DND-41 (cell line): ENCODE results near the gene UPF3B.

ENCODE experiments used
- ATAC-seq: fragments of 200-7000 bp; cut with Tn5 transposase; 3 replicates; pipeline ENCODE4 v1.9.1; 2021; ENCODE audit warnings: low read depth; ENCODE audit not compliant: insufficient read depth
- DNase-seq: peaks from one replicate; pipeline ENCODE4 v3.0.0-alpha.2; 2020
- H2AFZ ChIP-seq: 2 replicates; pipeline ENCODE4 v1.6.0; 2012; ENCODE audit warnings: low read depth, low read length
- H3K27ac ChIP-seq: 2 replicates; pipeline ENCODE4 v1.5.1; 2012; ENCODE audit warnings: low read length, inconsistent platforms
- H3K27me3 ChIP-seq: fragments of 200-600 bp; sonication (generic); 2 replicates; pipeline ENCODE4 v1.6.0; 2012; ENCODE audit warnings: low read length, mild to moderate bottlenecking, inconsistent platforms; ENCODE audit not compliant: insufficient read depth, poor library complexity
- H3K36me3 ChIP-seq: 2 replicates; pipeline ENCODE4 v1.5.1; 2012; ENCODE audit warnings: low read length, inconsistent platforms; ENCODE audit not compliant: insufficient read depth
- H3K4me1 ChIP-seq: 2 replicates; pipeline ENCODE4 v1.5.1; 2012; ENCODE audit warnings: mild to moderate bottlenecking, low read length; ENCODE audit not compliant: insufficient read depth
- H3K4me2 ChIP-seq: 2 replicates; pipeline ENCODE4 v1.6.0; 2012; ENCODE audit warnings: mild to moderate bottlenecking, moderate library complexity, low read length, inconsistent platforms; ENCODE audit not compliant: insufficient read depth
- H3K4me3 ChIP-seq, 2 experiments: fragments of 200-600 bp in 1 of 2; shearing (Covaris generic) in 1 of 2; 2 replicates each; pipeline ENCODE4 v1.5.1; 2012 to 2016; ENCODE audit warnings: inconsistent platforms in 2 of 2, low read length in 2 of 2, mild to moderate bottlenecking in 2 of 2, low read depth in 1 of 2, moderate library complexity in 1 of 2
- H3K79me2 ChIP-seq: 2 replicates; pipeline ENCODE4 v1.6.0; 2012; ENCODE audit warnings: low read length, inconsistent platforms; ENCODE audit not compliant: insufficient read depth
- H3K9ac ChIP-seq: 2 replicates; pipeline ENCODE4 v1.6.0; 2012; ENCODE audit warnings: low read depth, mild to moderate bottlenecking, inconsistent platforms, low read length, moderate library complexity
- H3K9me3 ChIP-seq: 2 replicates; pipeline ENCODE4 v1.5.1; 2012; ENCODE audit warnings: low read length, moderate library complexity, mild to moderate bottlenecking, inconsistent platforms; ENCODE audit not compliant: insufficient read depth, severe bottlenecking
- H4K20me1 ChIP-seq: 2 replicates; pipeline ENCODE4 v1.6.0; 2012; ENCODE audit warnings: low read length; ENCODE audit not compliant: insufficient read depth
- EZH2 ChIP-seq: IDR thresholded peaks from 3 replicates; pipeline ENCODE4 v1.6.1; 2012; ENCODE audit warnings: borderline replicate concordance, low read depth, mild to moderate bottlenecking, moderate library complexity, low read length, inconsistent platforms; ENCODE audit not compliant: severe bottlenecking
- TF ChIP-seq, protein P1 (sequence below): IDR thresholded peaks from 2 replicates; pipeline ENCODE4 v1.5.1; 2012; ENCODE audit warnings: borderline replicate concordance, low read length, moderate library complexity, mild to moderate bottlenecking; ENCODE audit not compliant: poor library complexity, severe bottlenecking; ENCODE audit errors: extremely low read depth

UPF3B gene

DNA sequence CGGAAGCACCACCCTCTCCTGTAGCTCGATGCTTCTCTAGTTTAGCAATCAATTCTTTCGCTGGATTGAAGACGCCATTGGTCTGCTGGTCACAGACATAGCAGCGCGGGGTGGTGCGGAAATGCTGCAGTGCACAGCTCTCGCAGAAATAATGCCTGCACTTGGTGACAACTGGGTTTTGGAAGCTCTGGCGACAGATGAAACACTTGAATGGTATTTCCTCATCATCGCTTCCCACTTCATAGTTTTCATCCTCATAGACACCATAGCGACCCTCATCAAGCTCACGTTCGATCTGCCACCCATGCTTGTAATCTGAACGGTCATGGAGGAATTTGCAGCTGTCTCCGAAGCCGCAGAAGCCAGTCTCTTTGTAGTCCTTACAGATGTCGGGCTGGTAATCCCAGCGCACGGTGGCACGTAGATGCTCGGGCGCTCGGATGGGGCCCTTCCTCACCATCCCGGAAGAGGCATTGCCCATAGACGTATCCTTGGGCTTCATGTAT is 17.9 kb upstream of the UPF3B start:
- H3K9ac ChIP-seq = peak overlapping the region; percentile 94
- no peaks in the 10 kb centered on the region for H3K27me3 ChIP-seq
- H3K4me3 ChIP-seq = peak overlapping the region; percentile 61 to 77
- peaks cover 61% of the 10 kb centered on the region for H3K79me2 ChIP-seq
- peaks cover 7% of the 10 kb centered on the region; the same call in 1 of the 2 replicates for H4K20me1 ChIP-seq
- H2AFZ ChIP-seq = peak overlapping the region; percentile 87
- ATAC-seq (peak; percentile 55), DNase-seq (peak; percentile 48)
- TF ChIP-seq EZH2 = no peak
- TF ChIP-seq, protein P1, sequence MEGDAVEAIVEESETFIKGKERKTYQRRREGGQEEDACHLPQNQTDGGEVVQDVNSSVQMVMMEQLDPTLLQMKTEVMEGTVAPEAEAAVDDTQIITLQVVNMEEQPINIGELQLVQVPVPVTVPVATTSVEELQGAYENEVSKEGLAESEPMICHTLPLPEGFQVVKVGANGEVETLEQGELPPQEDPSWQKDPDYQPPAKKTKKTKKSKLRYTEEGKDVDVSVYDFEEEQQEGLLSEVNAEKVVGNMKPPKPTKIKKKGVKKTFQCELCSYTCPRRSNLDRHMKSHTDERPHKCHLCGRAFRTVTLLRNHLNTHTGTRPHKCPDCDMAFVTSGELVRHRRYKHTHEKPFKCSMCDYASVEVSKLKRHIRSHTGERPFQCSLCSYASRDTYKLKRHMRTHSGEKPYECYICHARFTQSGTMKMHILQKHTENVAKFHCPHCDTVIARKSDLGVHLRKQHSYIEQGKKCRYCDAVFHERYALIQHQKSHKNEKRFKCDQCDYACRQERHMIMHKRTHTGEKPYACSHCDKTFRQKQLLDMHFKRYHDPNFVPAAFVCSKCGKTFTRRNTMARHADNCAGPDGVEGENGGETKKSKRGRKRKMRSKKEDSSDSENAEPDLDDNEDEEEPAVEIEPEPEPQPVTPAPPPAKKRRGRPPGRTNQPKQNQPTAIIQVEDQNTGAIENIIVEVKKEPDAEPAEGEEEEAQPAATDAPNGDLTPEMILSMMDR = peak; percentile 2
- peak overlapping the region; percentile 72 for H3K4me2 ChIP-seq
- H3K27ac ChIP-seq = peak overlapping the region; percentile 98
- H3K36me3 ChIP-seq = peaks cover 9% of the 10 kb centered on the region
- H3K4me1 ChIP-seq = peaks cover 29% of the 10 kb centered on the region
- no peaks in the 10 kb centered on the region for H3K9me3 ChIP-seq

DNA sequence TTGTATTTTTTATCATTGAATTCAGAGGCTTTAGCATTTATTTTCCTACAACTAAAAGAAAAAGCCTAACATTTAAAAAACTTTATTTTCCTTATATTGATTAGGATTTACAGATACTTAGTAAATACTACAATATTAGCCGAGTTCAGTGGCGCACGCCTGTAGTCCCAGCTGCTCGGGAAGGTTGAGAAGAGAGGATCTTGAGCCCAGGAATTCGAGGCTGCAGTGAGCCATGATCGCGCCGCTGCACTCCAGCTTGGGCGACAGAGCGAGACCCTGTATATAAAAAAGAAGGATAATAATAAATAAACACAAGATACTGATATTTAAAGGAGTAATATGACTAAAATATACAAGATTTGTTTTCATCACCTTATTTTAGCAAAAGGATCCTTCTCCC is 681 bp upstream of the UPF3B start:
- TF ChIP-seq, protein P1 = no peak
- no peak for TF ChIP-seq EZH2
- Histone ChIP-seq H3K27me3 (no peaks in the 10 kb centered on the region), H4K20me1 (no peaks in the 10 kb centered on the region), H2AFZ (peak overlapping the region; percentile 79), H3K4me3 (peak overlapping the region; percentile 25 to 68; a peak in 3 of 4 replicates), H3K4me1 (peaks cover 21% of the 10 kb centered on the region), H3K27ac (peak overlapping the region; percentile 77), H3K9ac (peak overlapping the region; percentile 61), H3K9me3 (no peaks in the 10 kb centered on the region), H3K4me2 (peak overlapping the region; percentile 77), H3K36me3 (peaks cover 22% of the 10 kb centered on the region), H3K79me2 (peaks cover 23% of the 10 kb centered on the region)
- DNase-seq (no peak), ATAC-seq (no peak)

DNA sequence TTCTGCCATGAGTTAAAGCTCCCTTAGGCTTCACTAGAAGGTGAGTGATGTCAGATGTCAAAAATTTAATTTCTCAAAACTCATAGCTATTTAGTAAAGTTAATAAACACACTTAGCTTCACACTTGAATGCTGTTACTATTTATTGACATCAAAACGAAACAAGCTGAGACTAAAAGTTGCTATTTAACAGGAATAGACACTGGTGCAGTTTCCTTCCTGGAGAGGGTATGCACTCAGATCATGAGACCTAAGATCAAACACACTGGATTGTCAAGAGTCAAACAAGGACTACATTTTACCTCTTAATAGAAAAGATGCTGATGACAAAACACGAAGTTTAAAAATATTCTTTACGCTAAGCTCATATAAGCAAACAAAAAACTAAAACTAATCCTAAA is 18.9 kb downstream of the UPF3B start:
- H3K4me2 ChIP-seq = no peak overlapping the region
- no peak overlapping the region for H2AFZ ChIP-seq
- H3K9ac ChIP-seq = no peak overlapping the region
- H4K20me1 ChIP-seq = no peaks in the 10 kb centered on the region
- no peak for DNase-seq
- TF ChIP-seq, protein P1 = no peak
- no peak for TF ChIP-seq EZH2
- no peaks in the 10 kb centered on the region for H3K79me2 ChIP-seq
- ATAC-seq = no peak
- no peaks in the 10 kb centered on the region for H3K9me3 ChIP-seq
- H3K4me1 ChIP-seq = no peaks in the 10 kb centered on the region
- no peaks in the 10 kb centered on the region for H3K27me3 ChIP-seq
- H3K4me3 ChIP-seq = no peak overlapping the region
- no peak overlapping the region for H3K27ac ChIP-seq
- peaks cover 59% of the 10 kb centered on the region for H3K36me3 ChIP-seq
